ENCODE measurements around the gene YTHDC1. TPM values are rescaled to one million over a fixed set of nuclear protein-coding genes. Genes with fewer than 3 reads are reported as not detected.
"Not testable (repeated sequence)": the region's sequence is repeated elsewhere in the genome, so short reads cannot be mapped to it uniquely, and the experiment has no call there.

The YTHDC1 gene
- total RNA-seq, 1 experiment from 2014 or later = 31.8 TPM

DNA sequence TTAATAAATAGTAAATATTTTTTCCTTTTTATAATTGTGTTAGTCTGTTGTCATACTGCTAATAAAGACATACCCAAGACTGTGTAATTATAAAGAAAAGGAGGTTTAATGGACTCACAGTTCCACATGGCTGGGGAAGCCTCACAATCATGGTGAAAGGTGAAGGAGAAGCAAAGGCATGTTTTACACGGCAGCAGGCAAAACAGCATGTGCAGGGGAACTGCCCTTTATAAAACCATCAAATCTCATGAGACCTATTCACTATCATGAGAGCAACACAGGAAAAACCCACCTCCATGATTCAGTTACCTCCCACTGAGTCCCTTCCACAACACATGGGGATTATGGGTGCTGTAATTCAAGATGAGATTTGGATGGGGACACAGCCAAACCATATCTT is 58.6 kb downstream of the YTHDC1 start:
- DNase-seq (ENCODE audit: low spot score) = no peak

DNA sequence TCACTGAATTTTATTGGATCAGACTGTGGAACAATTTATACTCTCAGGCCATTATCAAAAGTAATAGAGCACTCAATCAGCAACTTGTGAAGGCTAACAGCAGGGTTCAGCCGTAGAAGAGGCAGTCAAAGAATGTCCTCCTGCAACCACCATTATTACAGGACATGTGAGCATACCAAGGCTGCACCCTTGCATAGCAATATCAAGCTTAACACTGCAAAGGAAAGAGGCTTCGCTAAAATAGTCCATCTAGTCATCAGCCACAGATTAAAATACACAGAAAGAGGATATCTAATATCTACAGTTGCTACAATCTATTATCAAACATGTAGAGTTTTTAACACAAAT is 61.5 kb downstream of the YTHDC1 start:
- no peak for DNase-seq (ENCODE audit: low spot score)

DNA sequence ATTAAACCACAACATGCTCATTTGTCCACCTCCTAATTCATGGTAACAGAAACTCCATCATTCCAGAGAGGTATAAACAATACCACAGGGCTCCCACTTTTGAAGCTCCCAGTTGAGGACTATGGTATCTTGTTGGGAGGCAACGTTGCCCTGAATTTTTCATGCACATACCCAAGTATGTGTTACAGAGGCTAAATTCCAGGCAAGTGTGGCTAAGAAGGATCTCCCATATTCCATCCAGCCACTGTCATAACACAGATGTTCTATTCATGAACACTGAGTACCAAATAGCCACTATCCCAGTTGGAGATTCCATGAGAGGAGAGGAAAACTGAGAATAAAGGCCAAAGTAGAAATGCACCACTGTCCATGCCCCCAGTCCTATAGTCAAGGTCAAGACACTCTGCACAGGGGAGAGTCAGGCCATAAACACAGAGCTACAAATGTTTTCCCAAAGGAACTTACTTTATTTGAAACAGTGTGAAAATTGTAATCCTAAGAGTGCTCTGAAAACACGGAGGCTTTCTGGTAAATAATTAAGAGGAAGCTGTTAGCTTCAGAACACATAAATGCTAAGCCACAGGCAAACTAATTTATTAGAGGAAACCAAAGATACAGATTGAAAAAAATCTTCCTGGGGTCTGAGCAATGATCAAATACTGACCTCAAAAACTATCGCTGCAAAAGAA is 62.0 kb downstream of the YTHDC1 start:
- no peak for DNase-seq (ENCODE audit: low spot score)

DNA sequence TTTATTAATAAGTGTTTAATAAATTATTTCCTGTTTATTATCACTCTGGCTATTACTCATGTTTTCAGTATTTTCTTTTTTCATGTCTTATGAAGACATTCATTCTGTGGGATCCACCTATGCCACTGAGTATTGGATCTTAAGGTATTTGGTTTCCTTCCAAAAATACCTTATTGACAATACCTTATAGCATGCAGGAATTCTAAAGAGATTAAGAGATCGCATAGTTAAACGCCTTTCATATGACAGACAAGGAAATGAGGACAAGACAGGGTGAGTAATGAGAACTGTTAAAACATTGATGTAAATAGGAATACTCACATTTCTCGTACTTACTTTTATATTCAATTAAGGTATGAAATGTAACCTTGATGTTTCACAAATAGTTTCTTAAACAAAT is 66.2 kb downstream of the YTHDC1 start:
- no peak for DNase-seq (ENCODE audit: low spot score)

DNA sequence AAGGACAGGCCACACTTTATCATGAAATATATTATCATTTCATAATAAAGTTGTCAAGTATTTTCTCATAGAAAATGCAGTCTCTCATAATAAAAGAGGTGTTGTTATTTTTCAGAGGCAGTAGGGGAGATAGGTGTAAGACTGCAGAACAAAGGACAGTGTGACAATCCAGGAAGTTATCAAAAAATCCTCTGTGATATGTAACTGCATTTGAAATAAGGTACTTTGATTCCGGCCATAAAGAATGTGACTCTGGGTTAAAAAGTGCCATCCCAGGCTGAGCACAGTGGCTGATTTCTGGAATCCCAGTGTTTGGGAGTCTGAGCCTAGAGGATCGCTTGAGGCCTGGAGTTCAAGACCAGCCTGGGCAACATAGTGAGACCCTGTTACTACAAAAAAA is 66.8 kb downstream of the YTHDC1 start:
- no peak for DNase-seq (ENCODE audit: low spot score)

DNA sequence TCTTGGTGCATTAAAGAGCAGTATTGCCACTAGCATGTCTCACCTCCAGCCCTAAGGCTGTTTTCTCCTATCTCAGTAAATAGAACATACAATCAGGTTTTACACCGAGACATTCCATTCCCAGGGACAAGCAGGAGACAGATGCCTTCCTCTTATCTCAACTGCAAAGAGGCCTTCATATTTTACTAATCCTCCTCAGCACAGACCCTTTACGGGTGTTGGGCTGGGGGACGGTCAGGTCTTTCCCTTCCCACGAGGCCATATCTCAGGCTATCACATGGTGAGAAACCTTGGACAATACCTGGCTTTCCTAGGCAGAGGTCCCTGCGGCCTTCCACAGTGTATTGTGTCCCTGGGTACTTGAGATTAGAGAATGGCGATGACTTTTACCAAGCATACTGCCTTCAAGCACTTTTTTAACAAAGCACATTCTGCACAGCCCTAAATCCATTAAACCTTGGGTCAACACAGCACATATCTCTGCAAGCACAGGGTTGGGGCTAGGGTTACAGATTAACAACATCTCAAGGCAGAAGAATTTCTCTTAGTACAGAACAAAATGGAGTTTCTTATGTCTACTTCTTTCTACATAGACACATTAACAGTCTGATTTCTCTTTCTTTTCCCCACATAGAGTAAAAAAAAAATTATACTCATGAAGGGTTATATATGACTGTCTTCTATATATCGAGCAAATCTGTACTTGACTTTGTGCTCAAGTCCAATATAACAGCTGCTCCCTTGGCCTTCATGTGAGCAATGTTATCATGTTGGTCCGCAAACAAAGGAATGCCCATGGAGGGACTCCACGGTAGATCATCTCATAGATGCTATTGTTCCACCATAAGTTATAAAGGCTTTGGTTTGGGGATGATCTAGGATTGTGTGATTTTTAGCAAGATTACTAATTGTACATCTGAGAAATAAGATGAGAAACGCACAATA is 67.8 kb downstream of the YTHDC1 start:
- not testable (repeated sequence) for DNase-seq (ENCODE audit: low spot score)

DNA sequence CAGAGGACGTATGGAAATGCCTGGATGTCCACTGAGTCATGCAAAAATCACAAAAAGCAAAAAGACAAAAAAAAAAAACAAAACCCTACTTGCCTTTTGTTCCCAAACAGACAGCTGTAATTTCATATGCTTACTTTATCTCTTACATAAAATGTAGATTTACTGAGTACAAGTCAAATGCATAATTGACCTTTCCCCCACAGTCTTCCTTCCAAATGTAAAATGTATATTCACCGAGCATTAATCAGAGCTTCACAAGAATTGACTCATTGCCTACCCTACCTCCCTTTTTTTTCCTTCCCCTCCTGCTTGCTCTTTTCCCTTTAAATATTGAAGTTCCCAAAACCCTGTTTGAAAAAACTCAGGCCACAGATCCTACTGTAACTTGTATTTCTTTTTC is 71.9 kb downstream of the YTHDC1 start:
- DNase-seq (ENCODE audit: low spot score) = no peak

DNA sequence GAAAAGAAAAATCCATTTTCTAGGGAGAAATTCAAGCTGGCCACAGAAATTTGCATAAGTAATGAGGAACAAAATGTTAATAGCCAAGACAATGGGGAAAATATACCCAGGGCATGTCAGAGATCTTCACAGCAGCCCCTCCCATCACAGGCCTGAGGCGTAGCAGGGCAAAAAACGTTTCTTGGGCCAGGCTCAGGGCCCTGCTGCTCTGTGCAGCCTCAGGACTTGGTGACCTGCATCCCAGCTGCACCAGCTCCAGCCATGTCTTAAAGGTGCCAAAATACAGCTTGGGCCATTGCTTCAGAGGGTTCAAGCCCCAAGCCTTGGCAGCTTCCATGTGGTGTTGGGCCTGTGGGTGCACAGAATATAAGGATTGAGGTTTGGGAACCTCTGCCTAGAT is 72.3 kb downstream of the YTHDC1 start:
- no peak for DNase-seq (ENCODE audit: low spot score)

DNA sequence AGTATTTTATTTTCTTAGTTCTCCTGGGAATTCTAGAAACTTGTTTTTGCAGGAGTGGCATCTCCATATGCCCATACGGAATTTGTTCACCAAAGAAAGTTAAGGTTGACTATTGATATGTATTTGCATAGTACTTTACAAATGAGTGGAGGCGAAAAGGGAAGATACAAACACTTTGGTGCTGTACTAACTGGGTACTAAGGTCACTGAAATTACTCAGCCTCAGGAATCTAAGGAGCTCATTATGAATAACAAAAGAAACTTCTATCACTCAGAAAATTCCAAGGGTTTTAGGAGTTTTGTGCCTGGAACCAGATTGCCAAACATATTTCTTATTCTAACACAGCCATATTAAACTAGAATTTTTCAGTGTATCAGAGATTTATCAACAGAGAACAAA is 77.0 kb downstream of the YTHDC1 start:
- no peak for DNase-seq (ENCODE audit: low spot score)

DNA sequence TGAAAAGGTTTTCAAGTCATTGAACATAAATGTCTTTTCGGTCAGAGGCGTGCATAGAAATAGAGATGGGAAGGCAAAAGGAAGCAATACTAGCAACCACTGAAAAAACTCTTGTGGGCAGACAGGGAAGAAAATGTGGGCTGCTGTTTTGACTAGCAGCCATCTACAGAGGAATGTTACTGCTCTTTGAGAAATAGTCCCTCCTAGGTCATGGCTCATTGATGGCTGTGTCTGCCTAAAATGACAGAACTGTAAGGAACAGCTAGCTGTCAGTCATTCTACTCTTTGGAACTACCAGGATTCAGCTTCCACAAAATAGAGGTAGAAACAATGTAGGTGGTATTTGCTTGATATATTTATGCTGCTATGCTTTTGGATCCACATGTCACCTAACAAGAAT is 77.5 kb downstream of the YTHDC1 start:
- no peak for DNase-seq (ENCODE audit: low spot score)

DNA sequence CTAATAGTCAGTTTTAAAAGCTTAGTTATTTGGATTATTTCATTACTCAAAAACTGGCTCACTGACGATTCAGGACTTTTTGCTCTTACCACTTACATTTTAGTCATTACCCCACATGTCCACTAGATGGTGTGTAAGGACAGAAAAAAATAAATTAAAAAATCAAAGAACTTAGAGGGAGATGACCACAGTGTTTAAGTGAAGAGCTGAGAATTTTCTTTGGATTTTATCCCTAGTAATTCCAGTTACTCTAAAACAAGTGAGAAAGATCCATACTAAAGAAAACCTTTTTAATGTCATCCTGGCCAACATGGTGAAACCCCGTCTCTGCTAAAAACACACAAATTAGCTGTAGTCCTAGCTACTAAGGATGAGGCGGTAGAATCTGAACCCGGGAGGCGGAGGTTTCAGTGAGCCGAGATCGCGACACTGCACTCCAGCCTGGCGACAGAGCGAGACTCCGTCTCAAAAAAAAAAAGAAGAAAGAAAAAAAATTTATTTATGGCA is 78.0 kb downstream of the YTHDC1 start:
- peak; percentile 45 for DNase-seq (ENCODE audit: low spot score)

DNA sequence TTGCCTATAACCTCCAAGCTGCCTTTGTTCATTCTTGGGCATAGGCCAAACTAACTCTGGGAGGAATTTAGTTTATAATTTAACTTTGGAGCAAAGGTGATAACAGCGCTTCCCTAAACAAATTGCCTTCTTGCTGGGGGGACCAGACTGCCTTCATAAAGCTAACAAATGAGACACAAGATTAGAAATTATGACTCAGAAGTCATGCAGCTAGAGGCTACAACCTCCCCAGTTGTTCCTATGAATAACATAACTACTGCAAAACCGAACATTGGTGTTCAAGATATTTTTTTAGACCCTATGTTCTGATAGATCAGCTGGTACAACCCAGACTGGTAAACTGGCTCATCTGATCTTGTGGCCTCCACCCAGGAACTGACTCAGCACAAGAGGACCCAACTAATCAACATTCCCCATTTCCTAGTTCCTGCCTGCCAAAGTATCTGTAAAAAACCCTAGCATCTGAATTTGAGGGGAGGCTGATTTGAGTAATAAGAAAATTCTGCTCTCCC is 82.4 kb downstream of the YTHDC1 start:
- peak; percentile 23 for DNase-seq (ENCODE audit: low spot score)

DNA sequence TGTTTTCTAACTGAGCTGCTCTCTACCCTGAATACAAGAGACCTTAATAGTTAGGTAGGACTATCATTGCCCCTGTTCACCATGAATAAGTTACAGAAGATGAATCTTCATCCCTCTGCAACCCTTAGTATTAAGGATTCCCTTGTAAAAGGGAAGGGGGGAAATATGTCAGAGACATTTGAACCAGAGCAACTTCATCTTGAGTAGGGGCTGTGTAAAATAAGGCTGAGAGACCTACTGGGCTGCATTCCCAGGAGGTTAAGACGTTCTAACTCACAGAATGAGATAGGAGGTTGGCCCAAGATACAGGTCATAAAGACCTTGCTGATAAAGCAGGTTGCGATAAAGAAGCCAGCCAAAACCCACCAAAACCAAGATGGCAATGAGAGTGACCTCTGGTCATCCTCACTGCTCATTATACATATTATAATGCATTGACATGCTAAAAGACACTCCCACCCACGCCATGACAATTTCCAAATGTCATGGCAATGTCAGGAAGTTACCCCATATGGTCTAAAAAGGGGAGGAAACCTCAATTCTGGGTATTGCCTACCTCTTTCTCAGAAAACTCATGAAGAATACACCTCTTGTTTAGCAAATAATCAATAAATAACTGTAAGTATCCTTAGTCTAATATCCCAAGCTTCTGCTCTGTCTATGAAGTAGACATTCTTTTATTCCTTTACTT is 84.9 kb downstream of the YTHDC1 start:
- DNase-seq (ENCODE audit: low spot score) = no peak

Other genes starting within 250 kb of the YTHDC1 start
- gene TMPRSS11F, start 220.2 kb downstream of the YTHDC1 start, total RNA-seq (2014; rRNA removed; shearing (Covaris generic)) = not detected in 2 replicates
- gene TMPRSS11B, start 104.4 kb downstream of the YTHDC1 start, total RNA-seq (2014; rRNA removed; shearing (Covaris generic)) = not detected in 2 replicates
- not detected in 2 replicates for gene TMPRSS11E, start 97.4 kb upstream of the YTHDC1 start, total RNA-seq (2014; rRNA removed; shearing (Covaris generic))
- gene UGT2B17, start 226.2 kb upstream of the YTHDC1 start, total RNA-seq (2014; rRNA removed; shearing (Covaris generic)) = not detected in 2 replicates

All from H4 (cell line).